Keratinocyte (primary cell): ENCODE data around the gene CYP20A1. TPM values are rescaled to one million over a fixed set of nuclear protein-coding genes. Genes with fewer than 3 reads are reported as not detected.

Experiments used
- DNase-seq: peaks from one replicate; pipeline ENCODE4 v3.0.0-alpha.2; 2011; ENCODE audit warnings: low read depth, missing footprints, low spot score
- FAIRE-seq: peaks from 2 replicates; lab custom pipeline; 2011; peaks lifted over from hg19 to GRCh38; lab: Jason Lieb, UNC
- H2AFZ ChIP-seq: 2 replicates; pipeline ENCODE4 v1.6.0; 2012; ENCODE audit warnings: low read length, control low read depth, inconsistent platforms; ENCODE audit not compliant: control insufficient read depth
- H3K27ac ChIP-seq: 2 replicates; pipeline ENCODE4 v1.5.1; 2011; ENCODE audit warnings: low read length; ENCODE audit not compliant: control insufficient read depth, insufficient read depth
- H3K27me3 ChIP-seq: 3 replicates; pipeline ENCODE4 v1.6.0; 2011; ENCODE audit warnings: low read length; ENCODE audit not compliant: control insufficient read depth, insufficient read depth; ENCODE audit errors: extremely low read depth
- H3K36me3 ChIP-seq, 2 experiments: 2 replicates in 1 of 2; 3 replicates in 1 of 2; pipeline ENCODE4 v1.5.1; 2011; ENCODE audit warnings: low read length in 2 of 2, mild to moderate bottlenecking in 1 of 2; ENCODE audit not compliant: control insufficient read depth in 2 of 2, insufficient read depth in 2 of 2; ENCODE audit errors: extremely low read depth in 1 of 2
- H3K4me1 ChIP-seq: 3 replicates; pipeline ENCODE4 v1.5.1; 2011; ENCODE audit warnings: low read length; ENCODE audit not compliant: control insufficient read depth, insufficient read depth; ENCODE audit errors: extremely low read depth
- H3K4me2 ChIP-seq: 3 replicates; pipeline ENCODE4 v1.6.0; 2011; ENCODE audit warnings: low read depth, low read length; ENCODE audit not compliant: control insufficient read depth, insufficient read depth; ENCODE audit errors: extremely low read depth
- H3K4me3 ChIP-seq, 3 experiments: fragments of 200-600 bp in 1 of 3; sonication (generic) in 1 of 3; 2 replicates in 2 of 3; 3 replicates in 1 of 3; pipeline ENCODE4 v1.5.1; 2011 to 2016; ENCODE audit warnings: low read length in 3 of 3, mild to moderate bottlenecking in 3 of 3, control low read depth in 2 of 3, inconsistent platforms in 1 of 3, low read depth in 1 of 3, mixed read lengths in 1 of 3, mixed run types in 1 of 3, moderate library complexity in 1 of 3; ENCODE audit not compliant: control insufficient read depth in 2 of 3, insufficient read depth in 2 of 3; ENCODE audit errors: extremely low read depth in 1 of 3
- H3K79me2 ChIP-seq: 2 replicates; pipeline ENCODE4 v1.6.0; 2012; ENCODE audit warnings: low read length; ENCODE audit not compliant: control insufficient read depth, insufficient read depth
- H3K9ac ChIP-seq: 3 replicates; pipeline ENCODE4 v1.6.0; 2011; ENCODE audit warnings: low read length; ENCODE audit not compliant: control insufficient read depth, insufficient read depth; ENCODE audit errors: extremely low read depth
- H3K9me1 ChIP-seq: 3 replicates; pipeline ENCODE4 v1.6.0; 2011; ENCODE audit warnings: low read length; ENCODE audit not compliant: control insufficient read depth, insufficient read depth; ENCODE audit errors: extremely low read depth
- H3K9me3 ChIP-seq: 2 replicates; pipeline ENCODE4 v1.5.1; 2012; ENCODE audit warnings: low read depth, low read length; ENCODE audit not compliant: control insufficient read depth
- H4K20me1 ChIP-seq: 3 replicates; pipeline ENCODE4 v1.6.0; 2011; ENCODE audit warnings: low read length; ENCODE audit not compliant: control insufficient read depth, insufficient read depth; ENCODE audit errors: extremely low read depth
- EZH2 ChIP-seq: IDR thresholded peaks from one replicate; pipeline ENCODE4 v1.6.1; 2012; ENCODE audit warnings: inconsistent platforms, mild to moderate bottlenecking, low read length, moderate library complexity
- dilution Hi-C: fragments of 300-500 bp; cut with MboI; formaldehyde crosslinking; loops from one replicate; pipeline ENCODE4 v1.7.0; 2020; ENCODE audit warnings: low sequenced_read_pairs; ENCODE audit not compliant: extremely low pct_ligation_motif_present
- polyA plus RNA-seq, 5 experiments: library from polyadenylated mRNA; depleted of rRNA in 3 of 5; stranded (reverse) in 3 of 5; stranded (forward) in 1 of 5; unstranded in 1 of 5; fragments of >200 nt; gene quantifications; 1 replicate in 1 of 5; 2 replicates in 3 of 5; 3 replicates in 1 of 5; pipeline versions ENCODE4 v1.2.1 to v1.2.3, GENCODE V29; 2011 to 2012; ENCODE audit warnings: missing spikeins in 2 of 5, low read depth in 1 of 5, low replicate concordance in 1 of 5
- TF ChIP-seq, protein P1 (sequence below), 3 experiments: IDR thresholded peaks in 1 of 3; conservative IDR thresholded peaks in 1 of 3; optimal IDR thresholded peaks in 1 of 3; 2 replicates in 2 of 3; 3 replicates in 1 of 3; pipeline versions ENCODE3 to v1.5.1; 2011; ENCODE audit warnings: low read length in 3 of 3, mild to moderate bottlenecking in 3 of 3, moderate library complexity in 2 of 3, control low read depth in 1 of 3, inconsistent platforms in 1 of 3; ENCODE audit not compliant: insufficient read depth in 2 of 3; ENCODE audit errors: extremely low read depth in 1 of 3

Gene CYP20A1
- polyA plus RNA-seq, 1 donor (not counting 4 experiments of a cell fraction or from before 2014, with no cell fraction given), result 8.9 TPM

GRCh38 chr2:203327582-203327900 is 88.7 kb downstream of the CYP20A1 start:
- Histone ChIP-seq H3K27ac (peak overlapping the region; percentile 47), H3K4me1 (peaks cover 13% of the 10 kb centered on the region), H3K9ac (peak overlapping the region; percentile 75), H3K4me2 (peak overlapping the region; percentile 75), H3K4me3 (peak overlapping the region; percentile 88 to 96 (median 91)), H3K9me3 (no peaks in the 10 kb centered on the region), H3K36me3 (no peaks in the 10 kb centered on the region), H3K79me2 (peaks cover 38% of the 10 kb centered on the region), H2AFZ (peak overlapping the region; percentile 86), H3K9me1 (no peaks in the 10 kb centered on the region), H4K20me1 (no peaks in the 10 kb centered on the region), H3K27me3 (no peaks in the 10 kb centered on the region)
- FAIRE-seq (peak; percentile 70), DNase-seq (no peak)
- TF ChIP-seq EZH2, result no peak
- TF ChIP-seq, protein P1, sequence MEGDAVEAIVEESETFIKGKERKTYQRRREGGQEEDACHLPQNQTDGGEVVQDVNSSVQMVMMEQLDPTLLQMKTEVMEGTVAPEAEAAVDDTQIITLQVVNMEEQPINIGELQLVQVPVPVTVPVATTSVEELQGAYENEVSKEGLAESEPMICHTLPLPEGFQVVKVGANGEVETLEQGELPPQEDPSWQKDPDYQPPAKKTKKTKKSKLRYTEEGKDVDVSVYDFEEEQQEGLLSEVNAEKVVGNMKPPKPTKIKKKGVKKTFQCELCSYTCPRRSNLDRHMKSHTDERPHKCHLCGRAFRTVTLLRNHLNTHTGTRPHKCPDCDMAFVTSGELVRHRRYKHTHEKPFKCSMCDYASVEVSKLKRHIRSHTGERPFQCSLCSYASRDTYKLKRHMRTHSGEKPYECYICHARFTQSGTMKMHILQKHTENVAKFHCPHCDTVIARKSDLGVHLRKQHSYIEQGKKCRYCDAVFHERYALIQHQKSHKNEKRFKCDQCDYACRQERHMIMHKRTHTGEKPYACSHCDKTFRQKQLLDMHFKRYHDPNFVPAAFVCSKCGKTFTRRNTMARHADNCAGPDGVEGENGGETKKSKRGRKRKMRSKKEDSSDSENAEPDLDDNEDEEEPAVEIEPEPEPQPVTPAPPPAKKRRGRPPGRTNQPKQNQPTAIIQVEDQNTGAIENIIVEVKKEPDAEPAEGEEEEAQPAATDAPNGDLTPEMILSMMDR (optimal IDR thresholded peaks at IDR 0.05 in 1 of 3, IDR thresholded peaks at IDR 0.05 in 1 of 3, conservative IDR thresholded peaks at IDR 0.05 in 1 of 3; ENCODE audit: extremely low read depth in 1 of 3, insufficient read depth in 2 of 3, low read length in 3 of 3), result no peak
- dilution Hi-C loops, result no loop called here

GRCh38 chr2:203327901-203328759 is 89.3 kb downstream of the CYP20A1 start, which contains the start of gene ABI2:
TSS of gene ABI2 (plus strand) at chr2:203328394. CDS start at chr2:203328515, 121 bp downstream.
- dilution Hi-C loops, result no loop called here
- H4K20me1 ChIP-seq, result no peaks in the 10 kb centered on the region
- H3K9me1 ChIP-seq, result no peaks in the 10 kb centered on the region
- H3K79me2 ChIP-seq, result peaks cover 38% of the 10 kb centered on the region
- H3K4me2 ChIP-seq, result peak within 1 kb of the TSS; percentile 95
- H3K4me3 ChIP-seq, result peak within 1 kb of the TSS; percentile 88 to 96 (median 91)
- no peak for DNase-seq
- no peaks in the 10 kb centered on the region for H3K36me3 ChIP-seq
- no peak for FAIRE-seq
- peak within 1 kb of the TSS; percentile 75 for H3K9ac ChIP-seq
- no peaks in the 10 kb centered on the region for H3K9me3 ChIP-seq
- peak within 1 kb of the TSS; percentile 86 for H2AFZ ChIP-seq
- H3K27me3 ChIP-seq, result no peaks in the 10 kb centered on the region
- peaks cover 13% of the 10 kb centered on the region for H3K4me1 ChIP-seq
- TF ChIP-seq EZH2, result no peak
- TF ChIP-seq, protein P1 (optimal IDR thresholded peaks at IDR 0.05 in 1 of 3, IDR thresholded peaks at IDR 0.05 in 1 of 3, conservative IDR thresholded peaks at IDR 0.05 in 1 of 3; ENCODE audit: extremely low read depth in 1 of 3, insufficient read depth in 2 of 3, low read length in 3 of 3), result no peak
- peak within 1 kb of the TSS; percentile 58 for H3K27ac ChIP-seq
